Kidney epithelial cell (primary cell): ENCODE results near the gene PMEPA1. TPM values are rescaled to one million over a fixed set of nuclear protein-coding genes. Genes with fewer than 3 reads are reported as not detected.
A peak's percentile ranks its signal among the peaks of the same experiment; 100 is the strongest.

ENCODE experiments used
- DNase-seq: peaks from one replicate; pipeline ENCODE4 v3.0.0-alpha.2; 2010; ENCODE audit warnings: low read depth
- H3K27me3 ChIP-seq: 2 replicates; pipeline ENCODE4 v1.6.0; 2011; ENCODE audit warnings: low read length; ENCODE audit not compliant: control insufficient read depth, insufficient read depth
- H3K36me3 ChIP-seq: 2 replicates; pipeline ENCODE4 v1.5.1; 2011; ENCODE audit warnings: low read length; ENCODE audit not compliant: control insufficient read depth, insufficient read depth
- H3K4me3 ChIP-seq: 2 replicates; pipeline ENCODE4 v1.5.1; 2011; ENCODE audit warnings: low read depth, mild to moderate bottlenecking, control low read depth, low read length
- CTCF ChIP-seq: IDR thresholded peaks from 2 replicates; pipeline ENCODE4 v1.5.1; 2011; ENCODE audit warnings: mild to moderate bottlenecking, moderate library complexity, low read length, control low read depth, inconsistent platforms; ENCODE audit not compliant: insufficient read depth, poor library complexity, severe bottlenecking
- total RNA-seq: library from RNA; depleted of rRNA; stranded (reverse); fragments of >200 nt; gene quantifications from 2 replicates; pipeline ENCODE4 v1.2.3, GENCODE V29; 2015

The PMEPA1 gene
- total RNA-seq, 1 donor from 2014 or later: 244 TPM

- TF ChIP-seq CTCF: no peak
- Histone ChIP-seq H3K27me3 (peaks cover 39% of the 10 kb centered on the region), H3K4me3 (no peak overlapping the region), H3K36me3 (no peaks in the 10 kb centered on the region)
- DNase-seq: no peak
Observed at GRCh38 chr20:57611586-57612311, 98.1 kb downstream of the PMEPA1 start.

- TF ChIP-seq CTCF: no peak
- H3K27me3 ChIP-seq: peaks cover 30% of the 10 kb centered on the region
- H3K36me3 ChIP-seq: no peaks in the 10 kb centered on the region
- no peak overlapping the region for H3K4me3 ChIP-seq
- no peak for DNase-seq
Observed at GRCh38 chr20:57610261-57610952, 99.4 kb downstream of the PMEPA1 start.

- TF ChIP-seq CTCF: peak; percentile 8
Observed at GRCh38 chr20:57609842-57610167, 100.0 kb downstream of the PMEPA1 start.

GRCh38 chr20:57609086-57609841, 100.6 kb downstream of the PMEPA1 start:
- DNase-seq: no peak
- Histone ChIP-seq H3K4me3 (no peak overlapping the region), H3K36me3 (no peaks in the 10 kb centered on the region), H3K27me3 (peaks cover 28% of the 10 kb centered on the region)
- no peak for TF ChIP-seq CTCF

More at GRCh38 chr20:57609842-57610167, 100.0 kb downstream of the PMEPA1 start:
- Histone ChIP-seq H3K27me3 (peaks cover 29% of the 10 kb centered on the region), H3K4me3 (no peak overlapping the region), H3K36me3 (no peaks in the 10 kb centered on the region)
- DNase-seq: no peak

DNA sequence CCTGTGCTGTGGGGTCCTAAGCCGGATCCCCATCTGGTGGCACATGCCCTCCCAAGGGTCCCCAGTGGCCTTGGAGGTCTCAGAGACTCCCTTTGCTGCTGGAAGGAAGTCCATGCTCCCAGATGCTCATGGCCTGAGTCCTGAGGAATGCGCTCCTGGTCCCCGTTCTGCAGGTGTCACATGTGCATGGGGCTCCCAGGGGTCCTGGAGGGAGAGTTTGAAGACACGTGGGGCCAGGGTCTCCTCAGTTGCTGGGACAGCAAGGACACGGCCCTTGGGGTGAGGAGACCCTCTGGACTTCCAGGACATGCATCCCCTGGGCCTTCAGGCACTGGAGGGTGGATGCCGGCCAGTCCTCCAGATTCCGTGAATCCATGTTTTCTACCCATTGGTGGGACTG, 101.3 kb downstream of the PMEPA1 start:
- H3K36me3 ChIP-seq: no peaks in the 10 kb centered on the region
- peaks cover 30% of the 10 kb centered on the region for H3K27me3 ChIP-seq
- TF ChIP-seq CTCF: no peak
- no peak for DNase-seq
- H3K4me3 ChIP-seq: no peak overlapping the region
